ENCODE data around the gene CCDC91. TPM values are rescaled to one million over a fixed set of nuclear protein-coding genes. Genes with fewer than 3 reads are reported as not detected.

CCDC91 gene
- total RNA-seq, 1 donor from 2014 or later: 46.3 TPM

DNA sequence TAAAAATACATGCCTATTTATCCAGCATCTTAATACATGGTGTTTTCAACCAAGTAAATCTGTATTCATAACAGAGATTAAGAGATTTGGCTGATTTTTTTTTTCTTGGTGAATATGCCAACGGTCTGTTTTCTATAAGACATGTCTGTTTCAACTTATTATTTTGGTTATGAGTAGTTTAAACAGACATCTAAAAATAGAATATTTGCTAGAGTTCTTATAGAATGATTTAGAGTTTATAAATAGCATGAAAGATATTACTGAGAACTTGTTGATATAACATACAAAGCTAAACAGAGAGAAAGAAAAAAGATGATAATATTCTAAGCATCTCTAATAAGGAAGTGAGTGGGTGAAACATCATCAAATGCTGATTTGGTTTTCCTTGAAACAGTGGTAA, 199.9 kb downstream of the CCDC91 start:
- no peaks in the 10 kb centered on the region for H3K9me3 Mint-ChIP-seq
- POLR2A ChIA-PET: no interaction called here
- H3K4me3 Mint-ChIP-seq: no peak overlapping the region
- H3K4me1 Mint-ChIP-seq: no peaks in the 10 kb centered on the region
- DNase-seq: no peak
- CTCF ChIA-PET: no interaction called here
- intact Hi-C loops (cut with micrococcal nuclease): no loop called here
- no peaks in the 10 kb centered on the region for H3K27me3 Mint-ChIP-seq
- H3K36me3 Mint-ChIP-seq (ENCODE audit: low read depth): peaks cover 64% of the 10 kb centered on the region
- no peak for ATAC-seq (ENCODE audit: low read depth)
- TF ChIP-seq, protein P1, sequence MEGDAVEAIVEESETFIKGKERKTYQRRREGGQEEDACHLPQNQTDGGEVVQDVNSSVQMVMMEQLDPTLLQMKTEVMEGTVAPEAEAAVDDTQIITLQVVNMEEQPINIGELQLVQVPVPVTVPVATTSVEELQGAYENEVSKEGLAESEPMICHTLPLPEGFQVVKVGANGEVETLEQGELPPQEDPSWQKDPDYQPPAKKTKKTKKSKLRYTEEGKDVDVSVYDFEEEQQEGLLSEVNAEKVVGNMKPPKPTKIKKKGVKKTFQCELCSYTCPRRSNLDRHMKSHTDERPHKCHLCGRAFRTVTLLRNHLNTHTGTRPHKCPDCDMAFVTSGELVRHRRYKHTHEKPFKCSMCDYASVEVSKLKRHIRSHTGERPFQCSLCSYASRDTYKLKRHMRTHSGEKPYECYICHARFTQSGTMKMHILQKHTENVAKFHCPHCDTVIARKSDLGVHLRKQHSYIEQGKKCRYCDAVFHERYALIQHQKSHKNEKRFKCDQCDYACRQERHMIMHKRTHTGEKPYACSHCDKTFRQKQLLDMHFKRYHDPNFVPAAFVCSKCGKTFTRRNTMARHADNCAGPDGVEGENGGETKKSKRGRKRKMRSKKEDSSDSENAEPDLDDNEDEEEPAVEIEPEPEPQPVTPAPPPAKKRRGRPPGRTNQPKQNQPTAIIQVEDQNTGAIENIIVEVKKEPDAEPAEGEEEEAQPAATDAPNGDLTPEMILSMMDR (IDR thresholded peaks at IDR 0.05): no peak
- H3K27ac Mint-ChIP-seq: no peak overlapping the region

DNA sequence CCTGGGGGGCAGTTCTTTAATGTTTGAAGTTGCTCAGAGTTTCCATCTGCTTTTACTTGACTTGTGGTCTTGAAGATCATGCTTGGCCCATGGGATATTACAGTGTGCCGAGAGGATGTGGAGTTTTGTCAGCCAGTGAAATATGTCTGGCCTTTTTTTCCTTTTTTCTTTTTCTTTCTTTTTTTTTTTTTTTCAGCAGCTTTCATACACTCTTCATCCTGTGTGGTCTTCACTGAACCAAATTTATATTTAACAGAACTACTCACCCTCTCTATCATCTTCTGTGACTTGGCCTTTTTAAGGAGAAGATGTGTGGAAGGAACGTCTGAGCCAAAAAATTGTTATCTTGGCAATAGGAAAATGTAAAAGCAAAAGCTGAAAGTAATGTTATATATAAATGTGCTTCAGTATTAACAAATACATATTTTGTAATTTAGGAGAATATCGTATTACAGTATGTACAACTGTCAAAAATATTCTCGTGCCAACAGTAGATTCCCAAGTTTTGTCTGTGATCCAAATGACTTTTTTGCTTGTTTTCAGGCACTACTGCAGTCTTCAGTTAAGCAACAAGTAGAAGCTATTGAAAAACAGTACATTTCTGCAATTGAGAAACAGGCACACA, 200.6 kb downstream of the CCDC91 start:
- H3K27me3 Mint-ChIP-seq: no peaks in the 10 kb centered on the region
- H3K27ac Mint-ChIP-seq: no peak overlapping the region
- no peaks in the 10 kb centered on the region for H3K9me3 Mint-ChIP-seq
- no peak for DNase-seq
- ChIA-PET POLR2A (no interaction called here), CTCF (no interaction called here)
- no peak for ATAC-seq (ENCODE audit: low read depth)
- intact Hi-C loops (cut with micrococcal nuclease): no loop called here
- no peak overlapping the region for H3K4me3 Mint-ChIP-seq
- peaks cover 67% of the 10 kb centered on the region for H3K36me3 Mint-ChIP-seq (ENCODE audit: low read depth)
- H3K4me1 Mint-ChIP-seq: no peaks in the 10 kb centered on the region
- TF ChIP-seq, protein P1 (IDR thresholded peaks at IDR 0.05): no peak

DNA sequence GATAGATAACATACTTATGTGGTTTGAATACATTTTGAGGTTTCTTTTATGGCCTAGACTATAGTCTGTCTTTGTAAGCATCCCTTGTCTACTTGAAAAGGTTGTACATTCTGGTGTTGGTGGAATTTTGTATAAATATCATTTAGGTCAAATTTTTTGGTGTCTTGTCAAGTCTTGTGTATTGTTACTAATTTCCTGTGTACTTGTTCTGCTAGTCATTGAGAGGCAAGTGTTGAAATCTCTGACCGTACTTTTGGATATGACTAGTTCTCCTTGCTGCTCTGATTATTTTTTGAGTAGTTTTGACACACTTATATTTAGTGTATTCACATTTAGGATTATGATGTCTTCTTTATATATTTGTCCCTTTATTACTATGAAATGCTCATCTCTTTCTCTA, 219.6 kb downstream of the CCDC91 start:
- H3K27me3 Mint-ChIP-seq: no peaks in the 10 kb centered on the region
- no peak overlapping the region for H3K27ac Mint-ChIP-seq
- intact Hi-C loops (cut with micrococcal nuclease): no loop called here
- POLR2A ChIA-PET: no interaction called here
- no peak for DNase-seq
- peaks cover 9% of the 10 kb centered on the region for H3K9me3 Mint-ChIP-seq
- no peak overlapping the region for H3K4me3 Mint-ChIP-seq
- TF ChIP-seq, protein P1 (IDR thresholded peaks at IDR 0.05): no peak
- peaks cover 41% of the 10 kb centered on the region for H3K36me3 Mint-ChIP-seq (ENCODE audit: low read depth)
- CTCF ChIA-PET: no interaction called here
- ATAC-seq (ENCODE audit: low read depth): no peak
- peaks cover 2% of the 10 kb centered on the region for H3K4me1 Mint-ChIP-seq

DNA sequence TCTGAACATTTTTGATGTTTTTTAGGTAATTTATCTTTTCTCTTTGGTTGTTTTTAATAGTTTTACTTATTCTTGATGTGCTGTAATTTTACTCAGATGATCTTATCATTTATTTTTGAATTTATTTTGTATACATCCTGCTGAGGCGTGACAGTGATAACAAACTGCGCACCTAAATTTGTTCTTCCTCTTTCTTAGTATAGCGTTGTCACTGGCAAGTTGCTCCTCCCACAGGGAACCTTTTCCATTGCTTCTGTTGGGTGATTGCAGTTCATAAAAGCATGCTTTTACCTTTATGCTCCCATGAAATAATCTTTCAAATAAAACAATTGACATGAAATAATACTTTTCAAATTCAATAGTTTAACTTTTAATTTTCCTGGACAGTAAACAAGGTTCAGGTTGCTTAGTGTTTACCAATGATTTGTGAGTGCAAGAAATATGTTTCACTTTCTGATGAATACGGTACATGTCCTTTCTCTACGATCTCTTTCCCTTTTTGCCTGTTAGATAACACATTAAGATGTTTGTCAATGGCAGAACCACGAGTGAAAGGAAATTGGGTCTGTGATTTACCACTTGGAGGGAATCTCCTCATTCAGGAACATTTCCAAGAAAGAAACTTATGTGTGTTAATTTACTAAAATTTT, 223.3 kb downstream of the CCDC91 start:
- POLR2A ChIA-PET: no interaction called here
- Mint-ChIP-seq H3K4me1 (peaks cover 2% of the 10 kb centered on the region), H3K9me3 (no peaks in the 10 kb centered on the region), H3K27ac (peak overlapping the region; percentile 64), H3K36me3 (ENCODE audit: low read depth) (peaks cover 21% of the 10 kb centered on the region), H3K4me3 (peak overlapping the region; percentile 50), H3K27me3 (no peaks in the 10 kb centered on the region)
- DNase-seq (no peak), ATAC-seq (ENCODE audit: low read depth) (no peak)
- intact Hi-C loops (cut with micrococcal nuclease): no loop called here
- CTCF ChIA-PET: no interaction called here
- TF ChIP-seq, protein P1 (IDR thresholded peaks at IDR 0.05): no peak

DNA sequence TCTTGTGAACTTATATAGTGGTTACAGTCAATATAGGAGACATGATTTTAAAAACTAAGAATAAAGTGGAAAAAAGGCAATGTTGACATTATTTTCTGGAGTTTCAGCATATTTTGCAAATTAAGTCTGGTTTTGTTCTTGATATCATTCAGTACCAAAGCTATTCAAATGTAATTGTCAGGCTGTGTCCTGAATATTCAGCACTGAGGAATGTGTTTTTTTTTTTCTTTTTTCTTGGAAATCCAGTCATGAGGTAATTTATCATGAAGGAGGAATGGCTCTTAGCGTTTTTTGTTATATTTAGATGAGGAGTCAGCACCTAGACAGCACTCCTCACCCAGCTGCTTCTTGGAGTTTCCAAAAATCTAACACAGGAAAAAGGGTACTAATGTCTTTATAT, 225.5 kb downstream of the CCDC91 start:
- ATAC-seq (ENCODE audit: low read depth): no peak
- H3K4me3 Mint-ChIP-seq: no peak overlapping the region
- H3K36me3 Mint-ChIP-seq (ENCODE audit: low read depth): peaks cover 27% of the 10 kb centered on the region
- intact Hi-C loops (cut with micrococcal nuclease): no loop called here
- DNase-seq: no peak
- H3K9me3 Mint-ChIP-seq: no peaks in the 10 kb centered on the region
- H3K27ac Mint-ChIP-seq: no peak overlapping the region
- no peaks in the 10 kb centered on the region for H3K27me3 Mint-ChIP-seq
- TF ChIP-seq, protein P1 (IDR thresholded peaks at IDR 0.05): no peak
- CTCF ChIA-PET: no interaction called here
- POLR2A ChIA-PET: no interaction called here
- peaks cover 2% of the 10 kb centered on the region for H3K4me1 Mint-ChIP-seq

All from activated B cell treated with CpG ODN at 0.5 μM for 24 hours (primary cell).